ENCODE measurements around the gene ANGEL1.

GRCh38 chr14:76752744-76753143 is 59.9 kb downstream of the ANGEL1 start:
- no peak for TF ChIP-seq CTCF (IDR thresholded peaks at IDR 0.05)
- TF ChIP-seq POLR2A (IDR thresholded peaks at IDR 0.05), result no peak

Measured in lower leg skin (tissue), 3 donors.